Activated B cell treated with CpG ODN at 0.5 μM for 24 hours (primary cell): ENCODE data around the gene RHPN2. TPM values are rescaled to one million over a fixed set of nuclear protein-coding genes. Genes with fewer than 3 reads are reported as not detected.

Source experiments
- ATAC-seq: fragments of 200-7000 bp; cut with Tn5 transposase; one replicate; pipeline ENCODE4 v1.10.0; 2021; ENCODE audit warnings: low read depth, mild to moderate bottlenecking, moderate library complexity
- CTCF ChIA-PET: fragments of 350-600 bp; sonication (Branson Sonifier 250); formaldehyde crosslinking; loops from one replicate; lab custom pipeline; 2021; ENCODE audit warnings: antibody characterized with exemption; lab: Charles Lee
- POLR2A ChIA-PET: fragments of 350-600 bp; sonication (Branson Sonifier 250); formaldehyde crosslinking; loops from one replicate; lab custom pipeline; 2021; ENCODE audit warnings: antibody characterized with exemption; lab: Charles Lee
- DNase-seq: peaks from one replicate; pipeline ENCODE4 v3.0.0; 2022
- H3K27ac Mint-ChIP-seq: one replicate; pipeline ENCODE4 v1.8.0; 2020; ENCODE audit warnings: mixed read lengths
- H3K27me3 Mint-ChIP-seq: one replicate; pipeline ENCODE4 v1.8.0; 2021; ENCODE audit warnings: mixed read lengths
- H3K36me3 Mint-ChIP-seq: one replicate; pipeline ENCODE4 v1.8.0; 2021; ENCODE audit warnings: low read depth, mixed read lengths
- H3K4me1 Mint-ChIP-seq: one replicate; pipeline ENCODE4 v1.8.0; 2021; ENCODE audit warnings: mixed read lengths
- H3K4me3 Mint-ChIP-seq: one replicate; pipeline ENCODE4 v1.8.0; 2020; ENCODE audit warnings: mild to moderate bottlenecking, mixed read lengths
- H3K9me3 Mint-ChIP-seq: one replicate; pipeline ENCODE4 v1.8.0; 2020; ENCODE audit warnings: mixed read lengths
- CTCF ChIP-seq: fragments of 200-600 bp; IDR thresholded peaks from one replicate; pipeline ENCODE4 v1.8.0; 2022; ENCODE audit warnings: antibody characterized with exemption, mild to moderate bottlenecking
- intact Hi-C: fragments of 100-400 bp; cut with micrococcal nuclease; formaldehyde crosslinking; loops from one replicate; pipeline ENCODE4 v1.15.1; 2024
- total RNA-seq: library from RNA; stranded (reverse); gene quantifications from 2 replicates; pipeline ENCODE4 v1.2.3, GENCODE V29; 2022

Gene RHPN2
- total RNA-seq, 1 donor from 2014 or later: 1.7 TPM

GRCh38 chr19:32971715-32972540, 92.8 kb downstream of the RHPN2 start, which contains the start of the genes CEP89 and FAAP24:
CEP89 (minus strand) TSS chr19:32971958; CDS start chr19:32971874, 84 bp downstream.
FAAP24 (plus strand) TSS chr19:32972242; CDS start chr19:32973197, 955 bp downstream.
- CTCF ChIA-PET: no interaction called here

GRCh38 chr19:32971012-32971595, 93.6 kb downstream of the RHPN2 start:
- Mint-ChIP-seq H3K9me3 (no peaks in the 10 kb centered on the region), H3K36me3 (peaks cover 22% of the 10 kb centered on the region), H3K27me3 (no peaks in the 10 kb centered on the region), H3K4me3 (peak overlapping the region; percentile 99), H3K4me1 (peaks cover 15% of the 10 kb centered on the region), H3K27ac (peak overlapping the region; percentile 97)
- ChIA-PET POLR2A (interaction anchor here (0.5 to 1.7 kb wide), 4 partner anchors 110 to 565 kb away, joined by 3 to 5 read pairs (median 4); partner anchors contain the start of genes DPY19L3 and GPATCH1), CTCF (interaction anchor here (0.6 kb wide), 1 partner anchor 1167 kb away, joined by 4 read pairs; no protein-coding TSS in a partner anchor)
- ATAC-seq: no peak
- TF ChIP-seq CTCF: no peak
- DNase-seq: no peak
- intact Hi-C loops: loop anchor here (5.0 kb wide), 4 partner anchors 279 to 624 kb away; partner anchors contain the start of genes CEBPG, DPY19L3, NUDT19 and ZNF507

More at GRCh38 chr19:32971715-32972540, 92.8 kb downstream of the RHPN2 start, which contains the start of the genes CEP89 and FAAP24:
- no peaks in the 10 kb centered on the region for H3K27me3 Mint-ChIP-seq
- H3K27ac Mint-ChIP-seq: peak within 1 kb of the TSS; percentile 97
- no peaks in the 10 kb centered on the region for H3K9me3 Mint-ChIP-seq
- DNase-seq: peak; percentile 94
- peaks cover 15% of the 10 kb centered on the region for H3K4me1 Mint-ChIP-seq
- ATAC-seq: peak; percentile 98
- POLR2A ChIA-PET: interaction anchor here (0.5 to 1.7 kb wide), 6 partner anchors 109 to 806 kb away, joined by 3 to 5 read pairs (median 3); partner anchors contain the start of genes DPY19L3, GPATCH1 and PEPD
- intact Hi-C loops: loop anchor here (1.0 to 5.0 kb wide), 9 partner anchors 93 to 625 kb away; partner anchors contain the start of genes ANKRD27, CEBPG, DPY19L3 and GPATCH1
- peaks cover 15% of the 10 kb centered on the region for H3K36me3 Mint-ChIP-seq
- TF ChIP-seq CTCF: no peak
- H3K4me3 Mint-ChIP-seq: peak within 1 kb of the TSS; percentile 99

GRCh38 chr19:32969549-32969948, 95.1 kb downstream of the RHPN2 start:
- no peak for TF ChIP-seq CTCF
- Mint-ChIP-seq H3K27me3 (no peaks in the 10 kb centered on the region), H3K4me1 (peaks cover 15% of the 10 kb centered on the region), H3K4me3 (no peak overlapping the region), H3K36me3 (peaks cover 30% of the 10 kb centered on the region), H3K9me3 (no peaks in the 10 kb centered on the region), H3K27ac (no peak overlapping the region)
- ChIA-PET POLR2A (no interaction called here), CTCF (no interaction called here)
- ATAC-seq (no peak), DNase-seq (no peak)
- intact Hi-C loops: no loop called here

GRCh38 chr19:32966750-32967149, 97.9 kb downstream of the RHPN2 start:
- no peak for ATAC-seq
- ChIA-PET CTCF (no interaction called here), POLR2A (no interaction called here)
- H3K36me3 Mint-ChIP-seq: peaks cover 54% of the 10 kb centered on the region
- H3K27ac Mint-ChIP-seq: no peak overlapping the region
- TF ChIP-seq CTCF: no peak
- peaks cover 8% of the 10 kb centered on the region for H3K4me1 Mint-ChIP-seq
- H3K27me3 Mint-ChIP-seq: no peaks in the 10 kb centered on the region
- H3K4me3 Mint-ChIP-seq: no peak overlapping the region
- no peaks in the 10 kb centered on the region for H3K9me3 Mint-ChIP-seq
- intact Hi-C loops: no loop called here
- no peak for DNase-seq
